Muscle layer of duodenum (tissue), 2 donors: ENCODE results near the gene DAB1.

Experiments used
- H3K27ac ChIP-seq: one replicate; pipeline ENCODE4 v1.7.0; 2013; ENCODE audit warnings: mild to moderate bottlenecking, low read length
- H3K27me3 ChIP-seq: one replicate; pipeline ENCODE4 v1.7.0; 2013; ENCODE audit warnings: low read depth, mild to moderate bottlenecking, control low read depth, low read length
- H3K36me3 ChIP-seq, 2 donors: one replicate each; pipeline ENCODE4 v1.7.0; 2013; ENCODE audit warnings: low read length in 2 of 2, control low read depth in 1 of 2, mild to moderate bottlenecking in 1 of 2; ENCODE audit not compliant: insufficient read depth in 2 of 2, control insufficient read depth in 1 of 2
- H3K4me1 ChIP-seq, 2 donors: one replicate each; pipeline ENCODE4 v1.7.0; 2013; ENCODE audit warnings: low read length in 2 of 2, mild to moderate bottlenecking in 2 of 2, control low read depth in 1 of 2, moderate library complexity in 1 of 2; ENCODE audit not compliant: insufficient read depth in 2 of 2, control insufficient read depth in 1 of 2
- H3K4me3 ChIP-seq, 2 donors: one replicate each; pipeline ENCODE4 v1.7.0; 2013; ENCODE audit warnings: low read length in 2 of 2, low read depth in 1 of 2, mild to moderate bottlenecking in 1 of 2
- H3K9me3 ChIP-seq, 2 donors: one replicate each; pipeline ENCODE4 v1.7.0; 2013; ENCODE audit warnings: low read length in 2 of 2, control low read depth in 1 of 2, mild to moderate bottlenecking in 1 of 2; ENCODE audit not compliant: control insufficient read depth in 1 of 2
- donor health status: healthy.

DAB1 gene

GRCh38 chr1:57381426-57381825 lies 42.4 kb downstream of the DAB1 start:
- Histone ChIP-seq H3K27ac (no peak overlapping the region), H3K4me3 (no peak overlapping the region), H3K36me3 (no peaks in the 10 kb centered on the region), H3K4me1 (no peaks in the 10 kb centered on the region), H3K9me3 (no peaks in the 10 kb centered on the region), H3K27me3 (no peaks in the 10 kb centered on the region)

- Histone ChIP-seq H3K4me3 (no peak overlapping the region), H3K36me3 (no peaks in the 10 kb centered on the region)
Observed at GRCh38 chr1:57380923-57381322, 42.9 kb downstream of the DAB1 start.

GRCh38 chr1:57378534-57378933 lies 45.3 kb downstream of the DAB1 start:
- Histone ChIP-seq H3K36me3 (no peaks in the 10 kb centered on the region), H3K27ac (no peak overlapping the region), H3K4me3 (no peak overlapping the region), H3K4me1 (no peaks in the 10 kb centered on the region), H3K27me3 (no peaks in the 10 kb centered on the region), H3K9me3 (no peaks in the 10 kb centered on the region)

More at GRCh38 chr1:57380923-57381322, 42.9 kb downstream of the DAB1 start:
- no peaks in the 10 kb centered on the region for H3K27me3 ChIP-seq
- no peaks in the 10 kb centered on the region for H3K4me1 ChIP-seq
- H3K9me3 ChIP-seq: no peaks in the 10 kb centered on the region
- no peak overlapping the region for H3K27ac ChIP-seq

GRCh38 chr1:57377339-57378139 lies 46.3 kb downstream of the DAB1 start:
- no peaks in the 10 kb centered on the region for H3K36me3 ChIP-seq
- no peak overlapping the region for H3K4me3 ChIP-seq
- H3K4me1 ChIP-seq: no peaks in the 10 kb centered on the region
- no peaks in the 10 kb centered on the region for H3K9me3 ChIP-seq
- H3K27ac ChIP-seq: no peak overlapping the region
- no peaks in the 10 kb centered on the region for H3K27me3 ChIP-seq

GRCh38 chr1:57376041-57376440 lies 47.8 kb downstream of the DAB1 start:
- Histone ChIP-seq H3K4me3 (no peak overlapping the region), H3K9me3 (no peaks in the 10 kb centered on the region), H3K27ac (no peak overlapping the region), H3K36me3 (no peaks in the 10 kb centered on the region), H3K27me3 (no peaks in the 10 kb centered on the region), H3K4me1 (no peaks in the 10 kb centered on the region)

GRCh38 chr1:57369889-57370288 lies 54.0 kb downstream of the DAB1 start:
- Histone ChIP-seq H3K9me3 (no peaks in the 10 kb centered on the region), H3K27ac (no peak overlapping the region), H3K4me3 (no peak overlapping the region), H3K36me3 (no peaks in the 10 kb centered on the region), H3K4me1 (no peaks in the 10 kb centered on the region), H3K27me3 (no peaks in the 10 kb centered on the region)

- H3K4me1 ChIP-seq: no peaks in the 10 kb centered on the region
- H3K27me3 ChIP-seq: no peaks in the 10 kb centered on the region
Observed at GRCh38 chr1:57367945-57368344, 55.9 kb downstream of the DAB1 start.

GRCh38 chr1:57363643-57364042 lies 60.2 kb downstream of the DAB1 start:
- H3K36me3 ChIP-seq: no peaks in the 10 kb centered on the region
- no peak overlapping the region for H3K4me3 ChIP-seq
- H3K27me3 ChIP-seq: no peaks in the 10 kb centered on the region
- H3K27ac ChIP-seq: no peak overlapping the region
- no peaks in the 10 kb centered on the region for H3K4me1 ChIP-seq
- peaks cover 0 to under 1% of the 10 kb centered on the region in 2 donors for H3K9me3 ChIP-seq

More at GRCh38 chr1:57367945-57368344, 55.9 kb downstream of the DAB1 start:
- Histone ChIP-seq H3K9me3 (no peaks in the 10 kb centered on the region), H3K36me3 (no peaks in the 10 kb centered on the region), H3K4me3 (no peak overlapping the region), H3K27ac (no peak overlapping the region)

- peaks cover 0 to 3% of the 10 kb centered on the region in 2 donors for H3K9me3 ChIP-seq
- no peaks in the 10 kb centered on the region for H3K4me1 ChIP-seq
- no peaks in the 10 kb centered on the region for H3K27me3 ChIP-seq
- H3K4me3 ChIP-seq: no peak overlapping the region
- no peak overlapping the region for H3K27ac ChIP-seq
- no peaks in the 10 kb centered on the region for H3K36me3 ChIP-seq
Observed at GRCh38 chr1:57363165-57363564, 60.7 kb downstream of the DAB1 start.

GRCh38 chr1:57362480-57362879 lies 61.4 kb downstream of the DAB1 start:
- H3K27me3 ChIP-seq: no peaks in the 10 kb centered on the region
- peaks cover 0 to 3% of the 10 kb centered on the region in 2 donors for H3K9me3 ChIP-seq
- H3K4me1 ChIP-seq: no peaks in the 10 kb centered on the region
- no peak overlapping the region for H3K27ac ChIP-seq
- no peak overlapping the region for H3K4me3 ChIP-seq
- no peaks in the 10 kb centered on the region for H3K36me3 ChIP-seq

GRCh38 chr1:57361516-57361915 lies 62.3 kb downstream of the DAB1 start:
- H3K9me3 ChIP-seq: peaks cover 0 to 3% of the 10 kb centered on the region in 2 donors
- no peak overlapping the region for H3K27ac ChIP-seq
- no peaks in the 10 kb centered on the region for H3K4me1 ChIP-seq
- no peaks in the 10 kb centered on the region for H3K36me3 ChIP-seq
- H3K27me3 ChIP-seq: no peaks in the 10 kb centered on the region
- no peak overlapping the region for H3K4me3 ChIP-seq
